Heart left ventricle (tissue), 16 donors: ENCODE results near the gene ATG2A. TPM values are rescaled to one million over a fixed set of nuclear protein-coding genes. Genes with fewer than 3 reads are reported as not detected.

ENCODE experiments used
- ATAC-seq, 4 donors: fragments of 200-7000 bp; cut with Tn5 transposase; one replicate each; pipeline ENCODE4 v1.9.1; 2020 to 2022; ENCODE audit warnings: moderate library complexity in 4 of 4, mild to moderate bottlenecking in 3 of 4, moderate number of reproducible peaks in 1 of 4
- DNase-seq, 5 donors: peaks; one replicate each; pipeline ENCODE4 v3.0.0-alpha.2; 2020
- H3K27ac ChIP-seq, 12 donors: fragments of 200-600 bp; sonication (generic) in 4 of 12; one replicate each; pipeline versions ENCODE4 v1.5.0 to v1.8.0; 2016 to 2022; ENCODE audit warnings: mild to moderate bottlenecking in 2 of 12
- H3K27me3 ChIP-seq, 9 donors: fragments of 200-600 bp; sonication (generic) in 2 of 9; one replicate each; pipeline versions ENCODE4 v1.5.1 to v1.8.0; 2016 to 2022; ENCODE audit warnings: mild to moderate bottlenecking in 3 of 9
- H3K36me3 ChIP-seq, 9 donors: fragments of 200-600 bp; sonication (generic) in 2 of 9; one replicate each; pipeline versions ENCODE4 v1.5.0 to v1.8.0; 2018 to 2022; ENCODE audit warnings: mild to moderate bottlenecking in 2 of 9
- H3K4me1 ChIP-seq, 12 donors: fragments of 200-600 bp; sonication (generic) in 4 of 12; one replicate each; pipeline versions ENCODE4 v1.5.0 to v1.8.0; 2016 to 2022; ENCODE audit warnings: mild to moderate bottlenecking in 3 of 12
- H3K4me3 ChIP-seq, 12 donors: fragments of 200-600 bp; sonication (generic) in 4 of 12; one replicate each; pipeline versions ENCODE4 v1.5.0 to v1.8.0; 2017 to 2022; ENCODE audit warnings: mild to moderate bottlenecking in 9 of 12, moderate library complexity in 4 of 12
- H3K9me3 ChIP-seq, 12 donors: fragments of 200-600 bp; sonication (generic) in 4 of 12; one replicate each; pipeline versions ENCODE4 v1.5.0 to v1.8.0; 2016 to 2022; ENCODE audit warnings: mild to moderate bottlenecking in 1 of 12
- POLR2A ChIP-seq, 2 donors: fragments of 450-650 bp; IDR thresholded peaks; one replicate each; pipeline ENCODE4 v1.6.1; 2017; ENCODE audit warnings: antibody characterized with exemption in 2 of 2, mild to moderate bottlenecking in 2 of 2, moderate library complexity in 2 of 2
- WGBS, 4 donors: extraction: QIAGEN DNeasy Blood & Tissue Kit in 2 of 4; methylation state at CpG; one replicate each; pipeline versions ENCODE4 v1.1.5 to v1.1.7; 2013 to 2018; 5-methylcytosine and 5-hydroxymethylcytosine counted together
- intact Hi-C, 10 donors: fragments of 100-400 bp; cut with DNase I; formaldehyde crosslinking; loops; one replicate each; pipeline versions ENCODE4 v1.11.1 to v1.14.2; 2022
- polyA plus RNA-seq, 2 donors: library from polyadenylated mRNA; stranded (reverse); fragments of 200-250 nt; gene quantifications; one replicate each; pipeline ENCODE4 v1.2.3, GENCODE V29; 2013
- total RNA-seq, 9 donors: library from RNA; depleted of rRNA in 2 of 9; stranded (reverse); fragments of >200 nt in 2 of 9; fragmentation: NEBNext Ultra II Directional in 3 of 9; extraction: Animal tissue kit (Norgen Biotek cat#: 25700) in 3 of 9; gene quantifications; one replicate each; pipeline versions ENCODE4 v1.1.0 to v1.2.4, GENCODE V29; 2016 to 2023
- TF ChIP-seq, protein P1 (sequence below), 12 donors: fragments of 200-600 bp; sonication (generic) in 4 of 12; IDR thresholded peaks; one replicate each; pipeline versions ENCODE4 v1.5.0 to v1.8.0; 2018 to 2022; ENCODE audit warnings: antibody characterized with exemption in 12 of 12, mild to moderate bottlenecking in 5 of 12
- donor health status: ischemic (EF 13 %, LVEDD 7.1; RV severe dilation, severe dysfunction).
- donor health status: healthy with polysubstance abuse.
- donor health status: DM: no; HTN: yes; CAD: no.
- donor health status: DM: no; HTN: no; CAD: no.
- donor health status: ischemic (EF 25% LVEDD 6.9; RV normal size, moderate dysfunction).
- donor health status: ischemic (EF 25% LVEDD 5.7; RV mildly dilated, moderate dysfunction).
- donor health status: healthy.
- donor health status: DM: yes; HTN: yes; CAD: no.
- donor health status: ischemic (EF 35%, LVEDD 5.7; RV mildly dilated, moderate dysfunction).
- donor health status: nonischemic (EF 11% LVEDD 7.7; RV severe dilation, severe dysfunction).
- donor health status: DM: yes; HTN: yes; CAD: no.
- donor health status: PGD.
- donor health status: ischemic (EF 29% LVEDD 5.4; RV normal size, mild dysfunction).
- donor health status: nonischemic (EF 23%, LVEDD 6.1; RV moderate dilation, normal function).

Gene ATG2A
- total and polyA plus RNA-seq, 11 donors: 11.4 to 38.5 (median 16.1) TPM

DNA sequence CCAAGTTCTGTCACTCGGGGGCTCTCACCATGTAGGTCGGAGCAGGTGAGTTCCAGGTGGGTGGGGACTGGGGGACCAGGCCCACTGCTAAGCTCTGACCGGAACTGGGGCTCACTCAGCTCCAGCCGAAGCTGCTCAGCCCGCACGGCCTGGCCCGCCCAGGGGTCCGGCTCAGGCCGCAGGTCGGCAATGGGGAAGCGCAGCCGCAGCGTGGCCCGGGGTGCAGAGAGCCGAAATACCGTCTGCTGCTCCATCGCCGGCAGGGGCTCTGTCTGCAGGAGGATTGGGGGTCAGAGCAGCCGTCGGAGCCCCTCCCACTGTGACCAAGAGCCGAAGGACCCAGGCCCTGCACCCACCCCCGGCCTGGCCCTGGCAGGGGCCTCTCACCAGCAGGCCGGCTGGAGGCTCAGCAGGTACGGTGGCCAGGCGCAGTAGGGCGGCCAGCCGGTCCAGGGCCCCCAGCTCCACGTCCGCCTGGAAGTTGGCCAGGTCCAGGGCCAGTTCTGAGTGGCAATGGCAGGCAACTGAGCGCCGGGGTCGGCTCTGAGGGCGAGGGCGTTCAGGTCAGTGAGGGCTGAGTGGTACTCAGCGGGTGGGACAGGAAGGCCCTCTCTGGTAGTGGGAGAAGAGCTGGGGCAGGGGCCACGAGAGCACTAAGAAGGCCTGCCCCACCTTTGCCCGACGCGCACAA lies 7.2 kb downstream of the ATG2A start:
- H3K36me3 ChIP-seq: peaks cover 0 to 98% (median 94%) of the 10 kb centered on the region in 9 donors
- 92 to 96% (median 94%) methylated on average over 22 to 39 of the region's 39 CpGs for WGBS, 4 donors
- no peak overlapping the region for H3K4me3 ChIP-seq
- TF ChIP-seq, protein P1, sequence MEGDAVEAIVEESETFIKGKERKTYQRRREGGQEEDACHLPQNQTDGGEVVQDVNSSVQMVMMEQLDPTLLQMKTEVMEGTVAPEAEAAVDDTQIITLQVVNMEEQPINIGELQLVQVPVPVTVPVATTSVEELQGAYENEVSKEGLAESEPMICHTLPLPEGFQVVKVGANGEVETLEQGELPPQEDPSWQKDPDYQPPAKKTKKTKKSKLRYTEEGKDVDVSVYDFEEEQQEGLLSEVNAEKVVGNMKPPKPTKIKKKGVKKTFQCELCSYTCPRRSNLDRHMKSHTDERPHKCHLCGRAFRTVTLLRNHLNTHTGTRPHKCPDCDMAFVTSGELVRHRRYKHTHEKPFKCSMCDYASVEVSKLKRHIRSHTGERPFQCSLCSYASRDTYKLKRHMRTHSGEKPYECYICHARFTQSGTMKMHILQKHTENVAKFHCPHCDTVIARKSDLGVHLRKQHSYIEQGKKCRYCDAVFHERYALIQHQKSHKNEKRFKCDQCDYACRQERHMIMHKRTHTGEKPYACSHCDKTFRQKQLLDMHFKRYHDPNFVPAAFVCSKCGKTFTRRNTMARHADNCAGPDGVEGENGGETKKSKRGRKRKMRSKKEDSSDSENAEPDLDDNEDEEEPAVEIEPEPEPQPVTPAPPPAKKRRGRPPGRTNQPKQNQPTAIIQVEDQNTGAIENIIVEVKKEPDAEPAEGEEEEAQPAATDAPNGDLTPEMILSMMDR (IDR thresholded peaks at IDR 0.05): no peak
- TF ChIP-seq POLR2A (IDR thresholded peaks at IDR 0.05): no peak
- H3K27me3 ChIP-seq: no peaks in the 10 kb centered on the region
- H3K9me3 ChIP-seq: no peaks in the 10 kb centered on the region
- peaks cover 0 to under 1% (median 0%) of the 10 kb centered on the region in 12 donors for H3K4me1 ChIP-seq
- intact Hi-C loops: loop anchor here in 2 of 10 donors (5.0 to 10.0 kb wide), 2 partner anchors 77 to 195 kb away; no protein-coding TSS in a partner anchor
- H3K27ac ChIP-seq: no peak overlapping the region
- no peak for ATAC-seq
- peak in 1 of 5 donors; percentile 52 for DNase-seq

DNA sequence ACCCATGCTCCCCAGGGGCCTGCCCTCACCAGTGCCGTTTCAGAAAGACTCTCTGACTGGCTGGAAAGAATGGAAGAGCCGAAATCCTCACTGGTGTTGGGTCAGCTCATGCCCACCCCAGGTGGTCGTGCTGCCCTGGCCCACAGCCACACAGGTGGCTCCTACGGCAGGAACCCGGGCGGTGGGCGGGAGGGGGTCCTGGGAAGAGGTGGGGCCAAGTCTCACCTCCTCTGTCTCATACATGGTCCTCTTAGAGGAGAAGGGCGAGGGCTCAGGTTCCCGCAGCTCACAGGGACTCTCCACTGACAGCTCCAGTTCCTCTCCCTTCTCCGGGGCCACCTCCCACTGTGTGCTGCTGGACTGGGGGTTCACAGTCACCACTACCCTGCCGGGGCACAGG lies 8.2 kb downstream of the ATG2A start:
- no peaks in the 10 kb centered on the region for H3K4me1 ChIP-seq
- TF ChIP-seq POLR2A (IDR thresholded peaks at IDR 0.05): no peak
- TF ChIP-seq, protein P1 (IDR thresholded peaks at IDR 0.05): no peak
- no peak for DNase-seq
- intact Hi-C loops: loop anchor here in 1 of 10 donors (5.0 kb wide), 1 partner anchor 76 kb away; no protein-coding TSS in a partner anchor
- no peaks in the 10 kb centered on the region for H3K9me3 ChIP-seq
- 90 to 93% (median 91%) methylated on average over 11 of the region's 11 CpGs for WGBS, 4 donors
- no peak overlapping the region for H3K4me3 ChIP-seq
- H3K36me3 ChIP-seq: peaks cover 0 to 100% (median 98%) of the 10 kb centered on the region in 9 donors
- ATAC-seq: no peak
- no peak overlapping the region for H3K27ac ChIP-seq
- no peaks in the 10 kb centered on the region for H3K27me3 ChIP-seq

DNA sequence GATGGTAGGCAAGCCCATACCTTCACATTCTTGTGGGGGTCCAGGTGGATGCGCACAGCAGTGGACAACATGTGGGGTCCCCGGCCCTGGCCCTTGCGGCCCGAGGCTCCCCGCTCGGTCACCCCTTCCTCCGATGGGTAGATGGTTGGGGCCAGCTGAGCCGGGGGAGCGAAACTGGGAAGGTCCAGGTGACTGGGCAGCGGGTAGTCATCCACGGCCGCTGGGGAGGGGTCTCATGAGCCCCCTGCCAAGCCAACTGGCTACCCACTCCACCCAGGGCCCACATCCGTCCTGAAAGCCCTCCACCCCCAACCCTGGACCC lies 10.7 kb downstream of the ATG2A start:
- Histone ChIP-seq H3K4me3 (no peak overlapping the region), H3K4me1 (no peaks in the 10 kb centered on the region), H3K27ac (no peak overlapping the region), H3K27me3 (no peaks in the 10 kb centered on the region), H3K9me3 (no peaks in the 10 kb centered on the region), H3K36me3 (peaks cover 0 to 100% (median 98%) of the 10 kb centered on the region in 9 donors)
- TF ChIP-seq POLR2A (IDR thresholded peaks at IDR 0.05): no peak
- TF ChIP-seq, protein P1 (IDR thresholded peaks at IDR 0.05): no peak
- ATAC-seq: no peak
- WGBS, 4 donors: 80 to 97% (median 96%) methylated on average over 1 to 13 of the region's 13 CpGs
- DNase-seq: peak in 2 of 5 donors; percentile 21 to 54
- intact Hi-C loops: loop anchor here in 1 of 10 donors (5.0 kb wide), 1 partner anchor 74 kb away; no protein-coding TSS in a partner anchor

DNA sequence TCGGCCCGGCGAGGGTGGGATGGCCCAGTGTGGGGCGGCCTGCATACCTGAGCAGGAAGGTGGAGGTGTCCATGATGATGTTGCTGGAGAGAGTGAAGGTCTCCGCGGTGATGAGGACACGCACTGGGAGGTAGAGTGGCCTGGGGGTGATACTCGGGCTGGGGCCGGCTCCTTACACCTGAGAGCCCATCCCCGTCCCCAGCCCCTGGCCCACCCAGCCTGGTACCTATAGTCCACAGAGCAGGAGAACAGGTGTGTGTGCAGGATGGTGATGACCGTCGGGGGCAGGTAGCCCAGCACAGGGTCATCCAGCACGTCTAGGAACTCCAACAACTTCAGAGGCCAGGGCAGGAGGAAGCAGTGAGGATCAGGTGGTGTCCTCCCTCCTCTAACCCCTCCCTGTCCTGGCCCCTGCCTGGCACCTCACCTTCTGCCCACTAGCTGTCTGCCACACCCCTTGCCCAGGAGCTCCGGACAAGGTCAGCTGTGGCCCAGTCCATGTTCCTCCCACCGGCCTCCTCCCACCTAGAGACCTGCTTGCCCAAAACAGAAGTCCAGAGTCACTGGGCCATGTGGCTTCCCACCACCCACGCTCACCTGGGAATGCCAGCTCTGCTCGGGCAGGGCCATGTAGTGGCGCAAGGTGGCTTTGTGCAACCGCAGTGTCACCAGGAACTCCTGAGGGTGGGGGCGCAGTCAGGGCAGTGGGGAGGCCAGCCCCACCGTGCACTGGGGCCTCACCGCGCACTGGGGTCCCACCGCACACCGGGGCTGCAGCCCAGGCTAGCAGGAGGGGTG lies 11.3 kb downstream of the ATG2A start:
- Histone ChIP-seq H3K4me3 (no peak overlapping the region), H3K9me3 (no peaks in the 10 kb centered on the region), H3K27me3 (no peaks in the 10 kb centered on the region), H3K27ac (no peak overlapping the region), H3K4me1 (no peaks in the 10 kb centered on the region), H3K36me3 (peaks cover 2 to 100% (median 98%) of the 10 kb centered on the region in 9 donors)
- TF ChIP-seq POLR2A (IDR thresholded peaks at IDR 0.05): no peak
- TF ChIP-seq, protein P1 (IDR thresholded peaks at IDR 0.05): no peak
- DNase-seq (peak in 1 of 5 donors; percentile 55), ATAC-seq (no peak)
- WGBS, 4 donors: 93 to 95% (median 95%) methylated on average over 21 to 25 of the region's 25 CpGs
- intact Hi-C loops: loop anchor here in 1 of 10 donors (5.0 kb wide), 1 partner anchor 73 kb away; no protein-coding TSS in a partner anchor
